GM23248 (cell line): Measurements from ENCODE around the gene ZNF718.

ENCODE experiments used
- EZH2 ChIP-seq: fragments of 200-600 bp; sonication (generic); IDR thresholded peaks from 2 replicates; pipeline ENCODE4 v1.6.1; 2018; ENCODE audit warnings: antibody characterized with exemption, mild to moderate bottlenecking; ENCODE audit not compliant: insufficient read depth, poor library complexity, severe bottlenecking
- EZH2phosphoT487 ChIP-seq: fragments of 200-600 bp; sonication (generic); IDR thresholded peaks from 2 replicates; pipeline ENCODE4 v1.6.1; 2018; ENCODE audit warnings: antibody characterized with exemption, moderate library complexity, mild to moderate bottlenecking, low read depth; ENCODE audit not compliant: insufficient read depth

DNA sequence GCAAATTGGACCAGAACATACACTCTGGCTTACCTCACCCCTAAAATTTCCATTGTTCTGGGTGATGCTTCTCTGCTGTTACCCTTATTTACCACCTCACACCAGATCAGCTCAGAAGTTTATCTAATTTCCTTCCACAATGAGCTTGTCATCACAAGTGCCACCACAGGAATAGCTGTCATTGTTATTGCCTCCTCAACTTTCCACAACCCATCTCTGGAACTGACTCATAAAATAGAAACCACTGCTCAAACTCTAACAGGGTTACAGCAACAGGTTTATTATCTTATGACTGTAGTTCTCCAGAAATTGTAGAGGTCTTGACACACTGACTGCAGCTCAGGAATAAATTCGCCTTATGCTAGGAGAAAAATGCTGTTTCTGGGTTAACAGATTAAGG, 52.7 kb downstream of the ZNF718 start:
- no peak for TF ChIP-seq EZH2
- no peak for TF ChIP-seq EZH2phosphoT487
